ENCODE measurements around the gene SYCP2.

The SYCP2 gene

DNA sequence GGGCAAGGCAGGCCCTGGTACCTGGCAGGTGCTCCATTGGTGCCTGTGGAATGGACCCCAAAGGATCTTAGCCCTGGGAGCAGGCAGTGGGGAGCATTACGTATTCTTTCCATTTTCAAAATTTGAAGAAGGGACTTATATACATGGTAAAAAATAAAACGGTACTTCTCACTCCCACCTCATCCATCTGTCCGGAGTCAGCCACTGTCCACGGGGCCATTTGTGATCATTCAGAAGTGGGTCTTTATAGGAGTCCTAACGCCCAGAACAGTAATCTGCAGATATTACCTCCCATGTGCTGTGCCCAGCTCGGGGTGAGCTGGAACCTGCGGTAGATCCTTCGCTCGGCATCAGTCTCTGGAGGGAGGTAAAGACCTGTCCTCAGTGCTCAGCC, 110.4 kb downstream of the SYCP2 start:
- no peak for DNase-seq (ENCODE audit: low read depth in 2 of 2)

DNA sequence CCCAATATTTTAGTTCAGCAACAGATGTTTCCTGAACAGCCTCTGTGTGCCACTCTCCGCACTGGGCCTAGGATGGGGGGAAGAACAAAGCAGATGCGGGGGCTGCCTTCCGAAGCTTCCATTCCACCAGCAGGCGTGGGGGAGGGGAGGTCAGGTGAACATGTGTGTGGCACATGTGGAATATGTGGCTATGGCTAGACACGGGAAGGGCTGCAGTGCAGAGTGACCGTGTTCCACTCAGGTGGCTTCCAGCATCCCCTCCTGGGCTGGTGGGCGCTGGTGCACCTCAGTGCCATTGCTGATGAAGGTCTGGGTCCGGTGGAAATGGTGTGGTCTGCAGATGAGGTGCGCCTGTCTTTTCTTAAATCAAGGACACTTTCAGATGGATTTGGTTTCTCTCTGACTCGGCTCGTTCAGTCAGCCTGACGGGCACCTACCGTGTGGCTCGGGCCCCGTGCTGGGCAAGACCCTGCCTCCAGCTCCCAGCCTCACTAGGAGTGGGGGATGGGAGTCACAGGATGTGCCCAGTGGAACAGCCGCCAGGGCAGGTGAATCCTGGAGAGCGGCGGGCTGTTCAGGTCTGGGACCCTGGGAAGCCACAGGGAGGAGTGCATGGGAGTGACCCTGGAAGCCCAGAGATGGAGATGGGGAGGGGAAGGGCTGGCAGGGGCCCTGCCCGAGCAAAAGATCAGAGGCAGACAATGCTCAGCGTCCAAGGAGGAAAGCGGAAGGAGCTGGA, 111.0 kb downstream of the SYCP2 start:
- no peak for DNase-seq (ENCODE audit: low read depth in 2 of 2)

DNA sequence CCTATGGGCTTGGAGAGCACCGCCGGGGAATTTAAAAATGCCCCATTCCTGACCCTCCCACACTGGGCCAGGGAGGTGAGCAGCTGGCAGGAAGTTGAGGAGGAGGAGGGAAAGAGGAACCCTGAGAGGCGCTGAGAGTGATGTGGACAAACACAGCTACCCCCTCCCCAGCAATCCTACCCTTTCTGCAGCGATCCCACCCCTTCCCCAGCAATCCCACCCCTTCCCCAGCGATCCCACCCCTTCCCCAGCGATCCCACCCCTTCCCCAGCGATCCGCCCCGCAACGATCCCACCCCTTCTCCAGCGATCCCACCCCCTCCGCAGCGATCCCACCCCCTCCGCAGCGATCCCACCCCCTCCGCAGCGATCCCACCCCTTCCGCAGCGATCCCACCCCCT, 111.6 kb downstream of the SYCP2 start:
- no peak for DNase-seq (ENCODE audit: low read depth in 2 of 2)

DNA sequence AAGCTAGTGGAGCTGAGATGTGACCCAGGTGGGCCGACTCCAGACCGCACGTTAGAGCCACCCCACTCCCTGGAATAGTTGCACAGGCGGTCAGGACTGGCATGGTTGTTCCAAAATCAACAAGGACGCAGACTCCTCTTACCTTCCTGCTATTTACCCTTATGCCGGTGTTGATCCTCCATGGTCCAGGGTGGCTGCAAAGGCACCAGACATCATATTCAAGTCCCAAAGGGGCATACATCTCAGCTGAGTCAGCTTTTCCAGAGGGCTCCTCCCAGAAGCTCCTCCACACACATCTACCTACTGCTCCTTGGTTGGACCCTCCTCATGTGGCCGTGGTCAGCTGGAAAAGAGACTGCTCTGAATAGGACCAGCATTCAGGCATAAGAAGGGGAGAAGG, 112.2 kb downstream of the SYCP2 start:
- DNase-seq (ENCODE audit: low read depth in 2 of 2) = no peak

DNA sequence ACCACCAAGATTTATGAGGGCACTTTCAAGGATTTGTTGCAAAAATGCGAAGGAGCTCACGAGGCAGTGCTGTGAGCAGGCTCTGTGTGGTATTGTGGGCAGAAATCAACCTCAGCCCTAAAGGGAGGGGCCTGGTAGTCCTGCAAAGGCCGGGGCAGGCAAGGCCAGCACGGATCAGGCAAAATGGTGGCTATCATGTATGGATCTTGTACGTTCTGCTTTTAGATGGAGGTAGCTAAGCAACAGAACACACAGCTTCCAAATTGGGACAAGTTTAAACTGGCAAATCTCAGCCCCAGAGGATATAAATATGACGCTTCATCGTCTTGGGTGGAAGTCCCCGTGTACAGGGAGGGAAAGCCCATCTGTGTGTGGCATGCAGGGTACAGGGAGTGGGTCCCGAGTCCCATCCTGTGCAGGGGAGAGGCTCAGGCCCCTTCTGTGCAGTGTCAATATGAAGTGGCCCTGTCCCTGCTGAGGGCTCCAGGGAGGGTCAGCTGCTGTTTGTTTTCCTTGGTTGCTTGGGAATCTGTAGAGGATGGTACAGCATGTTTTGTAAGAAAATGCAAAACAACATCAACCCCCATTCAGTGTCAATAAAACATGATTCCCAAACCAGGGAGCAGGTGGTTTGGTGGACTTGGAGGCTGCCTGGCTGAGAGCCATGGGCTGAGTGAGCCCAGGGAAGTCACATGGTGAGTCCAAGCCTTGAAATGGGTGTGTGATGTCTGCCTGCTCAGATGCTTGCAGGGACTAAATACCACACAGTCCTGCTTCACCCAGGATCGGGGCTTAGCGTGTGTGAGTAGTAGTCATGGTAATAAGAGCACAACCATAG, 113.0 kb downstream of the SYCP2 start:
- DNase-seq (ENCODE audit: low read depth in 2 of 2) = no peak

DNA sequence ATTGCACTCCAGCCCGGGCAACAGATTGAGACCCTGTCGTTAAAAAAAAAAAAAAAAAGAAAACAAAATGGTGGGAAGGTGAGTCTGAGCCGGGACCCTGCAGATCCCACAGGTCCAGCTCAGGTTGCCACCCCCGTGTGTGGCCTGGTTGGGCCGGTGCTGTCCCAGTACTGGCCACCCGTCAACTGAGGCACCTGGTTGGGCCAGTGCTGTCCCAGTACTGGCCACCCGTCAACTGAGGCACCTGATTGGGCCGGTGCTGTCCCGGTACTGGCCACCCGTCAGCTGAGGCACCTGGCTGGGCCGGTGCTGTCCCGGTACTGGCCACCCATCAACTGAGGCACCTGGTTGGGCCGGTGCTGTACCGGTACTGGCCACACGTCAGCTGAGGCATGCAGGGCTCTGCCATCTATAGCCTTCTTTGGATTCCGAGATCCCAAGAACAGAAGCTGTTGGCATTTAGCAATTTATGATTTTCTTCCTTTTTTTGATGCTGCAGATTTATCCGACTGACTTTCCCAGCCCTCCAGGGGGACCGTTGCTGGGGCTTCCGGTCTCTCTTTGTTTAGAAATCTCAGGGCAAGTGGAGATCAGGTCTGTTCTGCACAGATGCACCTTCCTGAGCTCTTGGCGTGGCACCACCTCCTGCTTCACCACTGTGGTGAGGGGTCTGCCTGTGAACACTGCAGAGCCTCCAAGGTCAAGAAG, 113.8 kb downstream of the SYCP2 start:
- DNase-seq (ENCODE audit: low read depth in 2 of 2) = no peak

DNA sequence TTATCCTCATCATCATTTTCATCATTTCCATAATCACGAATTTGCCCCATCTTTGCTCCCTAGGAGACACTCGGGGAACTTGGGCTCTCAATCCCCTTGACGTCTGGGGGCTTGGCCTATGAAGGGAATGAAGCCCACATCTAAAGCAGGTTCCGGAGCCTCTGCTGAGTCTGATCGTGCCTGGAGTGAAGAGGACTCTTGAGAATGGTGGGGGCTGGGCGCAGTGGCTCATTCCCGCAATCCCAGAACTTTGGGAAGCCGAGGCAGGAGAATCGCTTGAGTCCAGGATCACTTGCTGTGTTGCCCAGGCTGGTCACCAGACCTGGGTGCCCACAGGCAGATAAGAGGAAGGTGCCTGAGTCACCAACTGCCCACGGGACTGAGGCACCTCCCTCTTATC, 114.5 kb downstream of the SYCP2 start:
- DNase-seq (ENCODE audit: low read depth in 2 of 2) = no peak

DNA sequence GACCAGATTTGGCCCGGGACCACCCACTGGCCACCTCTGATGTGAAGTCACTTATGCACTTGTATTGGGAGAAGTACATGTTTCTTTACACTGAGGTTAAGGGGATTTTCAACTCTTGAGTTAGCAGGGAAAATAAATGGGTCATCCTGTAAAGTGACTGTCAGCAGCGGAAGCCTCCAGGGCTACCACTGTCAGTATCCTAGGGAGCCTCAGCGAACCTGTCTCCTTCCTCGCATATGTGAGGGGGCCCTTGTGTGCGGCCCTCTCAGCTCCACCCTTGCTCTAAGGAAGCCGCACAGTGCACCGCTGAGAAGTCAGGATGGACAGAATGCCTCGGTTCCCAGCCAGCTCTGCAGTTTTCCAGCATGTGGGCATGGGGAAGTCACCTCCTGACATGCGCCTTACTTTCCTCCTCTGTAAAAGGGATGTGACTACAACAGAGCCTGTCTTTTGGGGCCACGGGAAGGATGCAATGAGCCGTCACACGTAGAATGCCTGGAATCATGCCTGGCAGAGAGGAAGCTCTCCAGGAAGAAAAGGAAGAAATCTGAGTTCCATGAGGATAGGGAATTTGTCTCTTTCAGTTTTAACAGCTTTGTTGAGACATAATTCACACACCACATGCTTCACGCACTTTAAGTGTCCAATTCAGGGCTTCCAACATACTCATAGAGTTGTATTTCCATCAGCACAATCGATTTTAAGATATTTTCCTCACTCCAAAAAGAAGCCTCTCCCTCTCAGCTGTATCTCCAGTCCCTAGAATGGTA, 115.4 kb downstream of the SYCP2 start:
- no peak for DNase-seq (ENCODE audit: low read depth in 2 of 2)

DNA sequence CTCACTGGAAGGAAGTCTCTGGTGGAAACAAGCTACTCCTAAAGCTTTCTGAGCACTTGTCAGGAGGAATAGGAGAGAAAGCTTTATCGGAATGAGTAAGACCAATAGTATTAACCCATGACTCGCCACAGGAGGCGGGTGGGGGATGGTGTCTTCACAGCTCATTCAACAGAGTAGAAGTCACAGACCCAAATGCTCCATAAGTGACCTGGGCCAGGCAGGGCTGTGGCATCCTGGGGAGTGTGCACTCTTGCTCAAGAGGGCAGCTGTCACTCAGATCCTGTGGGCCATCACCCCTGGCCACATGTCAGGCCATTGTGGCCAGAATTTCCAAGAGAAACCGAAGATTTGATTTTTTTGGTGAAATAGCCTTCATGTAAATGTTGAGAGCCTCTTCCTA, 116.0 kb downstream of the SYCP2 start:
- no peak for DNase-seq (ENCODE audit: low read depth in 2 of 2)

DNA sequence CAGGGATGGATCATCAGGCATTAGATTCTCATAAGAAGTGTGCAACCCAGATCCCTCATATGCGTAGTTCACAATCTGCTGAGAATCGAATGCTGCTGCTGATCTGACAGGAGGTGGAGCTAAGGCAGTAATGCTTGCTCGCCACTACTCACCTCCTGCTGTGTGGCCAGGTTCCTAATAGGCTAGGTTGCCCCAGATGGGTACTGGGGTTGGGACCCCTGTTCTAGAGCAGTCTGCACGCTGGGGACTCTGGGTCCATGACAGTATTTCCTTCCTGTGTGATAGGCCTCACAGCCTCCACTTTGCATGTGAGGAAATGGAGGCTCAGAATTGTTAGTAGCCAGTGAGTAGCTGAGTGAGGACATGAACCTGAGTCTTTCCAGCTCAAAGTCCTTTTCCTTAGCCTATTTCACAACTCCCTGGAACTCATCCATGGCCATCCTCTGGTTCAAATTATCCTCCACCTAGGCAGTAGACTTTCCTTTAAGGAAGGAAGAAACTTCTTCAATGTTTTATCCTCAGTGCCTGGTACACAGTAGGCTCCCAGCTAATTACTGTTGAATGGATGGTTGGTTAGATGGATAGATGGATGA, 117.2 kb downstream of the SYCP2 start:
- DNase-seq (ENCODE audit: low read depth in 2 of 2) = no peak

DNA sequence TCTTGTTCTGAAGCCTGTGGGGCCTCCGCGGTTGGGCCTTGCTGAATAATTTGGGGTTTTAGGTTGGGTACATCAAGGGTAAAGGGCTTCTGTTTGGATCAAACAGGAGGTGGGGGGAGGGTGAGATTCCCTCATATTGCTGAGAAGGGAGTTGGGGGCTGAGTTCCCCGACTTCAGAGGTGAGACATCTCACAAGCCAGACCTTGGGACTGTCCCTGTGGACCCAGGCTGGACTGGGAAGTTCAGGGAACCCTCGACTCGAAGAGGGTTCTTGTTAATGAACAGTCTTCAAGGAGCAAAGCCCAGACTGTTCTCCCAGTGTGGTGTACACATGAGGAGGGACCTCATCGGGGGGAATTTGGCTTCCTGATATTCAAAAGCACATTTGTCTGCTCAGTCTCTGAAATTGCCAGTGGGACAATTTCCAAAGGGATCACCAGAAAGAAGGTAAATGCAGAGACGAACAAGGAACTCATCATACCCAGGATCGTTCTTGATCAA, 118.5 kb downstream of the SYCP2 start:
- no peak for DNase-seq (ENCODE audit: low read depth in 2 of 2)

DNA sequence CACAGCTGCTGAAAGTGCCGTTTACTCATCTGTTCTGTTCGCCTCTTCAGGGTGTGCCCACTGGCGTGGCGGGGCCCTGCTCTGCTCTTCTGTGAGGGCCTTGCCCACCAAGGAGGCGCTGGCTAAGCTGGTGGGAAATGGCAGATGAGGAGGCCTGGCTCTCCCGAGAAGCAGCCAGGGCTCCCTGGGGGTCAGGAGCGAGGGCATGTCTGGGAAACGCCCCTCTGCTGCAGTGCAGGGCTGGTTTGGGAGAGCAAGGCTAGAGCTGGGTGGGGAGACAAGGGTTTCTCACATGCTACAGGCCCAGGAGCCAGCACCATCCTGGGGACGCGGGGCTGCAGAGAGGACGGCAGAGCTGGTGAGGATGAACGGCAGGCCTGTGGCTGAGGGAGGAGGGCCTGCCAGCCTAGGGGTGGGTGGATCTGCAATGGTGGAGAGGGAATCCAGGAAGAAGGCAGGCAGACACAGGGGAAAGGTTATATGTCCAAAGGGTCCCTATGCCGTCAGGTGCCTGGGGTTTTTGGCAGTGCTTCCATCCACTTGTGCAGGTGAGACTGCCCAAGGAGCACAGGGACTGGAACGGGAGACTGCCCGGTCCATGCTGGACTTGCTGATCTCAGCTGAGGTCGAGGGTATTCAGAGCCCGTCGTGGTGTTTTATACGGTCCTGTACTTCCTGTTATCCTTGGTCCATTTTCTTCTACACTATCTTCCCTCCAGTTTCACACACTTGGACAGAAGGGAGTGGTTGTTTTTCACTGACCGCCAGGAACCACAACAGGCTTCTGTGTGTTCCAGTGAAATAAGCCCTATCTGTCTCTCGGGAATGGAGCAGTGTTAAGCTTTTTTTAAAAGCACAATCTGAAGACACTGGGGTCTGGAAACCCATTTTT, 119.2 kb downstream of the SYCP2 start:
- DNase-seq (ENCODE audit: low read depth in 2 of 2) = no peak

Data from stimulated activated CD8-positive, alpha-beta memory T cell treated with anti-CD3 and anti-CD28 coated beads, Interleukin-2, amount 100 ng/mL, for 48 hours (primary cell).